ENCODE data around the gene CBX4. TPM values are rescaled to one million over a fixed set of nuclear protein-coding genes. Genes with fewer than 3 reads are reported as not detected.

Gene CBX4
- total RNA-seq, 2 donors from 2014 or later = 4.2 to 4.9 TPM

DNA sequence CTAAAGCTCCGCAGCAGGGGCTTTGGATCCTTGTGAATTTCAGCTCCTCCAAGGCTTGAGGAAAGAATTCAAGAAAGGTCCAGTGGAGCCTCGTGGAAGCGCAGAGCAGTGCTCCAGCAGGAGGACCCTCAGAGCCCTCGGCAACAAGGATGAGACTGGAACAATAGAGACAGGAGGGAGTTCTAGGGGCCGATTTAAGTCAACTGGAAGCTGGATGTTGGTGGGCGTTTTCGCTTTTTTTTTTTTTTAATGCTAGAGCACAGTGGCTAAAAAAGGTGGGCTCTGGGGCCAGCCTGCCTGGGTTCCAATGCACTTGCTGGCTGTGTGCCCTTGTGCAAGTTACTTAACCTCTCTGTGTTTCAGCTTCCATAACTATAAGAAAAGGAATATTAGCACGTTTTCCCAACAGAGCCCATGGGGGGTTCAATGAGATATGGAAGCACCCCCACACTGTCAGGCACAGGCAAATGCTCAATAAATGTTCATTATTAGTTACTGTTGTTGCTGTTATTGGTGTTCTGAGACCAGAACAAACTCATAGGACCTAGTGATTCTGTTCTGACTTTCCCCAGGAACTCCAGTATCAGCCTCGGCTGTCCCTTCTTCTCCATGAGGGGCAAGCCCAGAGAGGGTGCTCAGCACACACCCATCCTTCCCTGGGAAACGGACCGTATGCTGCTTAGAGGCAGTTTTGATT lies 37.1 kb downstream of the CBX4 start:
- H3K9me3 ChIP-seq (ENCODE audit: control insufficient read depth, low read length) = no peaks in the 10 kb centered on the region
- no peak overlapping the region for H3K27ac ChIP-seq (ENCODE audit: low read depth, low read length)
- H3K9ac ChIP-seq (ENCODE audit: extremely low read depth, low read length, poor library complexity, severe bottlenecking) = no peak overlapping the region
- H3K27ac Mint-ChIP-seq = no peak overlapping the region
- no peak for TF ChIP-seq CTCF (conservative IDR thresholded peaks at IDR 0.05)
- H3K4me3 Mint-ChIP-seq = no peak overlapping the region
- WGBS, 2 experiments (ENCODE audit: insufficient coverage in 1 of 2, insufficient read length in 1 of 2) = 16 to 17% methylated on average over 10 to 11 of the region's 11 CpGs
- no peak overlapping the region for H3K4me3 ChIP-seq (ENCODE audit: low read length)
- peaks cover 96% of the 10 kb centered on the region for H3K27me3 ChIP-seq (ENCODE audit: control insufficient read depth, insufficient read depth, low read length, poor library complexity, severe bottlenecking)
- no peaks in the 10 kb centered on the region for H3K36me3 Mint-ChIP-seq (ENCODE audit: low read depth)
- peaks cover 14% of the 10 kb centered on the region for H3K4me1 Mint-ChIP-seq
- no peak for DNase-seq
- H3K4me1 ChIP-seq (ENCODE audit: control insufficient read depth, insufficient read depth, low read length) = peaks cover 8% of the 10 kb centered on the region
- peaks cover 96% of the 10 kb centered on the region for H3K27me3 Mint-ChIP-seq (ENCODE audit: insufficient read depth)
- no peaks in the 10 kb centered on the region for H3K36me3 ChIP-seq (ENCODE audit: control insufficient read depth, insufficient read depth, low read length)
- peaks cover 5% of the 10 kb centered on the region for H3K9me3 Mint-ChIP-seq

DNA sequence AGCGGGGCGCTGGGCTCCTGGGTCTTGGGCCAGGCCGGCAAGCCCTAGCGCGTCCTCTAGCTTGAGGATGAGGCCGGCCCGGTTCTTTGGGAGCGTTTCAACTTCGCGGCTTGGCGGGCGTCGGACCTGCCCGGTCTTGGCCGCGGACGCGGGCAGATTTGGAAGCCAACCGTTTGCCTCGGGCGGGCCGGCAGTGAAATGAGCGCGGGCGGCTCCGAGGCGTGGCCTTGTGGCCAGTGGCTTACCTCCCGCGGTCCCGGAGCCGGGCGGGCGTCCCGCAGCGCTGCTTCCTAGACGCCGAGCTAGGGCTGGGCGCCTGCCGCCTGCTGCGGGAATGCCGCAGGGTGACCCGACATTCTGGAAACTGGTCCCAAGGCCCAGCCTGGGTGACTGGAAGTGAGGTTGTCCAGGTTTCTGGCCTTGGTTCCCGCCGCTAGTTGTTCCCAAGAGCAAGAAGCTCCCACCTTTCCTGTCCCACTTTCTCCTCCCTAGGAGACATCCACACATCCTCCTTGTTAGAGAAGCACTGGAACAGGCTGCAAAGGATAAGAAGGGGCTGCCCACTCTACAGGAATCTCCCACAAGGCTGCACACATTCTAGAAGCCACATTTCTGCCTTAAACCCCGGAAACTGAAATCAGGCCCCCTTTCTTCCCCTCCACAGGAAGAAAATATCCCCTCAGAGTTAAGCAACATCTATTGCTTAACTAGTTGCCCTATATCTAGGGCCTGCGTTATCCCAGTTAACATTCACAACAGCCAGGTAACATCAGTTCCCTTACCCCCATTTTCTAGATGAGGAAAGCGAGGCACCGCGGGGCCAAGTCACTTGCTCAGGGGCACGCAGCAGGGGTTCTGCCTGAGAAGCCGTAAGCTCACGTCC lies 37.8 kb downstream of the CBX4 start:
- no peaks in the 10 kb centered on the region for H3K36me3 Mint-ChIP-seq (ENCODE audit: low read depth)
- H3K27ac ChIP-seq (ENCODE audit: low read depth, low read length) = no peak overlapping the region

More for the DNA sequence above, 37.8 kb downstream of the CBX4 start:
- peak; percentile 55 for DNase-seq
- Histone ChIP-seq H3K36me3 (ENCODE audit: control insufficient read depth, insufficient read depth, low read length) (no peaks in the 10 kb centered on the region), H3K9me3 (ENCODE audit: control insufficient read depth, low read length) (no peaks in the 10 kb centered on the region), H3K4me3 (ENCODE audit: low read length) (peak overlapping the region; percentile 69), H3K27me3 (ENCODE audit: control insufficient read depth, insufficient read depth, low read length, poor library complexity, severe bottlenecking) (peaks cover 90% of the 10 kb centered on the region), H3K4me1 (ENCODE audit: control insufficient read depth, insufficient read depth, low read length) (peaks cover 8% of the 10 kb centered on the region), H3K9ac (ENCODE audit: extremely low read depth, low read length, poor library complexity, severe bottlenecking) (no peak overlapping the region)
- Mint-ChIP-seq H3K27me3 (ENCODE audit: insufficient read depth) (peaks cover 93% of the 10 kb centered on the region), H3K4me3 (no peak overlapping the region), H3K4me1 (peaks cover 15% of the 10 kb centered on the region), H3K27ac (no peak overlapping the region), H3K9me3 (peaks cover 5% of the 10 kb centered on the region)
- 1 to 3% methylated on average over 41 to 52 of the region's 52 CpGs for WGBS, 2 experiments (ENCODE audit: insufficient coverage in 1 of 2, insufficient read length in 1 of 2)
- peak; percentile 34 for TF ChIP-seq CTCF (conservative IDR thresholded peaks at IDR 0.05)

All from endodermal cell (in vitro differentiated cells).